Skin of body (tissue), 2 donors: ENCODE data around the gene TSEN34. TPM values are rescaled to one million over a fixed set of nuclear protein-coding genes. Genes with fewer than 3 reads are reported as not detected.
A peak's percentile ranks its signal among the peaks of the same experiment; 100 is the strongest.
"Not testable (repeated sequence)": the region's sequence is repeated elsewhere in the genome, so short reads cannot be mapped to it uniquely, and the experiment has no call there.

Experiments used
- DNase-seq: peaks from one replicate; lab custom pipeline; 2025; lab: John Stamatoyannopoulos, UW
- total RNA-seq: library from RNA; depleted of rRNA; stranded (reverse); fragments of >200 nt; gene quantifications from one replicate; pipeline ENCODE4 v1.2.3, GENCODE V29; 2014

The TSEN34 gene
- total RNA-seq, 1 donor from 2014 or later = 24.4 TPM

GRCh38 chr19:54231077-54231931, 40.2 kb downstream of the TSEN34 start:
- DNase-seq = peak; percentile 24

- no peak for DNase-seq
These were observed 42.8 kb downstream of the TSEN34 start for GRCh38 chr19:54233941-54234340.

- not testable (repeated sequence) for DNase-seq
These were observed 48.6 kb downstream of the TSEN34 start for GRCh38 chr19:54239491-54240371.

GRCh38 chr19:54240372-54241336, 49.5 kb downstream of the TSEN34 start:
- not testable (repeated sequence) for DNase-seq

GRCh38 chr19:54242234-54242633, 51.1 kb downstream of the TSEN34 start:
- DNase-seq = not testable (repeated sequence)

GRCh38 chr19:54242646-54243045, 51.5 kb downstream of the TSEN34 start, which contains the start of gene LILRA6:
TSS of gene LILRA6 (minus strand) at chr19:54242790.
- not testable (repeated sequence) for DNase-seq

GRCh38 chr19:54243809-54244208, 52.7 kb downstream of the TSEN34 start:
- DNase-seq = not testable (repeated sequence)

Other genes with a start within 250 kb of the TSEN34 start
- under 0.01 TPM for gene CACNG8, start 228.4 kb upstream of the TSEN34 start, total RNA-seq
- 0.79 TPM for gene CACNG6, start 199.7 kb upstream of the TSEN34 start, total RNA-seq
- gene VSTM1, start 127.4 kb upstream of the TSEN34 start, total RNA-seq = 1.7 TPM
- 0.20 TPM for gene TARM1, start 109.9 kb upstream of the TSEN34 start, total RNA-seq
- 1.4 TPM for gene OSCAR, start 90.5 kb upstream of the TSEN34 start, total RNA-seq
- 6.8 TPM for gene NDUFA3, start 88.5 kb upstream of the TSEN34 start, total RNA-seq
- 5.4 TPM for gene TFPT, start 75.7 kb upstream of the TSEN34 start, total RNA-seq
- 27.2 TPM for gene PRPF31, start 75.6 kb upstream of the TSEN34 start, total RNA-seq
- 11.5 TPM for gene CNOT3, start 53.5 kb upstream of the TSEN34 start, total RNA-seq
- gene LENG1, start 31.6 kb upstream of the TSEN34 start, total RNA-seq = 3.6 TPM
- 1.8 TPM for gene TMC4, start 18.1 kb upstream of the TSEN34 start, total RNA-seq
- gene MBOAT7, start 1.7 kb upstream of the TSEN34 start, total RNA-seq = 18.8 TPM
- gene RPS9, start 9.6 kb downstream of the TSEN34 start, total RNA-seq = 3,109 TPM
- 4.2 TPM for gene LILRB3, start 31.7 kb downstream of the TSEN34 start, total RNA-seq
- 1.4 TPM for gene LILRA6, start 51.5 kb downstream of the TSEN34 start, total RNA-seq
- gene LILRB5, start 66.0 kb downstream of the TSEN34 start, total RNA-seq = 4.1 TPM
- 1.5 TPM for gene LILRB2, start 89.8 kb downstream of the TSEN34 start, total RNA-seq
- gene LILRA5, start 121.9 kb downstream of the TSEN34 start, total RNA-seq = 3.9 TPM
- not detected for gene LILRA4, start 147.9 kb downstream of the TSEN34 start, total RNA-seq
- gene LAIR1, start 173.6 kb downstream of the TSEN34 start, total RNA-seq = 11.5 TPM
- 9.2 TPM for gene TTYH1, start 224.2 kb downstream of the TSEN34 start, total RNA-seq